TTC549 (cell line): ENCODE measurements around the gene WAS.
"Not testable (repeated sequence)": the region's sequence is repeated elsewhere in the genome, so short reads cannot be mapped to it uniquely, and the experiment has no call there.

Experiments
- FAIRE-seq: peaks from 2 replicates; lab custom pipeline; 2012; peaks lifted over from hg19 to GRCh38; lab: Jason Lieb, UNC

WAS gene

DNA sequence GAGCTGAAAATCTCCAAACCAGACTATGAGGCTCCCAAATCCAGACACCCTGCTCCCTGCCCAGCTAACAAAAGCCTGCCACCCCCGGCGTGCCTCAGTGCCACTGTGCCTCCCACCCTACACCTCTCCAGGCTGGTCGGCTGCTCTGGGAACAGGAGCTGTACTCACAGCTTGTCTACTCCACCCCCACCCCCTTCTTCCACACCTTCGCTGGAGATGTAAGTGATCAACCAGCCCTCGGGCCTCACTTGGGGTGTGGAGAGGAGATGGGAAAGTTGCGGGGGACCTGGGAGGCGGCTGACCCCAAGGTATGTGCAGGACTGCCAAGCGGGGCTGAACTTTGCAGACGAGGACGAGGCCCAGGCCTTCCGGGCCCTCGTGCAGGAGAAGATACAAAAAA is 1.8 kb downstream of the WAS start:
- FAIRE-seq, result no peak

DNA sequence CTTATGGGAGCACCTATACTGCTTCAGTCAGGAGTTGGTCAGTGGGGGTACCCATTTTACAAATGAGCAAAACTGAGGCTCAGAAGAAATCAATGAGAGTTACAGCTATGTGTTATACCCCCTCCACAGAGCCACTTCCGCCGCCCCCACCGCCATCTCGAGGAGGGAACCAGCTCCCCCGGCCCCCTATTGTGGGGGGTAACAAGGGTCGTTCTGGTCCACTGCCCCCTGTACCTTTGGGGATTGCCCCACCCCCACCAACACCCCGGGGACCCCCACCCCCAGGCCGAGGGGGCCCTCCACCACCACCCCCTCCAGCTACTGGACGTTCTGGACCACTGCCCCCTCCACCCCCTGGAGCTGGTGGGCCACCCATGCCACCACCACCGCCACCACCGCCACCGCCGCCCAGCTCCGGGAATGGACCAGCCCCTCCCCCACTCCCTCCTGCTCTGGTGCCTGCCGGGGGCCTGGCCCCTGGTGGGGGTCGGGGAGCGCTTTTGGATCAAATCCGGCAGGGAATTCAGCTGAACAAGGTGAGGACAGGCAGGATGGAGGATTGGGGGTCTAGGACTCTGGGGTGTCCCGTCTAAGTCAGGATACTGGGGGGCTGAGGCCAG is 5.0 kb downstream of the WAS start:
- FAIRE-seq, result no peak

DNA sequence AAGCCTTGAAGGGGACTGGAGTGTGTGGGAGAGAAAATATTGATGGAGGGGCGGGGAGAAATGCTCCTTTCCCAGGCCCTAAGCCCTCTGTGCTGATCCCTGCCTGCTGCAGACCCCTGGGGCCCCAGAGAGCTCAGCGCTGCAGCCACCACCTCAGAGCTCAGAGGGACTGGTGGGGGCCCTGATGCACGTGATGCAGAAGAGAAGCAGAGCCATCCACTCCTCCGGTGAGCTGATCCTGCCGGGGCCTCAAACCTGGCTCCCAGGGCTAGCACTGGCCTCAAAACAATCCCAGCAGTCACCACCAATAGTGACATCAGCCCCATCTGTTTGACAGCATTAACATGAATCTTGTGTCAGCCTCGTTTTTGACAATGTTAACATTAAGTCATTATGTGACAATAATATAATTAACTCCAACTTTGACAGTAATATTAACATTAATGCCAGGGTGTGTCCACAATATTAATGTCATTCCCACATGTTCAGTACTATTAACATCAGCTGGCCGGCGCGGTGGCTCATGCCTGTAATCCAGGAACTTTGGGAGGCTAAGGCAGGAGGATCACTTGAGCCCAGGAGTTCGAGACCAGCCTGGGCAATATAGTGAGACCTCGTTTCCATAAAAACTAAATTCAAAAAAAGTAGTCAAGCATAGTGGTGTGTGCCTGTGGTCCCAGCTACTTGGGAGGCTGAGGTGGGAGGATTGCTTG is 5.8 kb downstream of the WAS start:
- no peak for FAIRE-seq

DNA sequence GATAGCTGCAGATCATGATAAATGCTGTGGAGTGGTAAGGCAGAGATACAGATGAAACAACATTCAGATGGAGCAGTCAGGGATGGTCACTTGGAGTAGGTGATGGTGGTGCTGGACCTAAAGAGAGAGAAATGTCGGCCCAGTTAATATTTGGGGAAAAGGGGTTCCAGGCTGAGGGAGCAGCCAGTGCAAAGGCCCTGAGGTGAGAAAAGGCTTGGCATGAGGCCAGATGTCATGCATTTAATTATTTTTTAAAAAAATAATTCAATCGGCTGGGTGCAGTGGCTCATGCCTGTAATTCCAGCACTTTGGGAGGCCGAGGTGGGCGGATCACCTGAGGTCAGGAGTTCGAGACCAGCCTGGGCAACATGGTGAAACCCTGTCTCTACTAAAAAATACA is 8.1 kb downstream of the WAS start:
- not testable (repeated sequence) for FAIRE-seq

DNA sequence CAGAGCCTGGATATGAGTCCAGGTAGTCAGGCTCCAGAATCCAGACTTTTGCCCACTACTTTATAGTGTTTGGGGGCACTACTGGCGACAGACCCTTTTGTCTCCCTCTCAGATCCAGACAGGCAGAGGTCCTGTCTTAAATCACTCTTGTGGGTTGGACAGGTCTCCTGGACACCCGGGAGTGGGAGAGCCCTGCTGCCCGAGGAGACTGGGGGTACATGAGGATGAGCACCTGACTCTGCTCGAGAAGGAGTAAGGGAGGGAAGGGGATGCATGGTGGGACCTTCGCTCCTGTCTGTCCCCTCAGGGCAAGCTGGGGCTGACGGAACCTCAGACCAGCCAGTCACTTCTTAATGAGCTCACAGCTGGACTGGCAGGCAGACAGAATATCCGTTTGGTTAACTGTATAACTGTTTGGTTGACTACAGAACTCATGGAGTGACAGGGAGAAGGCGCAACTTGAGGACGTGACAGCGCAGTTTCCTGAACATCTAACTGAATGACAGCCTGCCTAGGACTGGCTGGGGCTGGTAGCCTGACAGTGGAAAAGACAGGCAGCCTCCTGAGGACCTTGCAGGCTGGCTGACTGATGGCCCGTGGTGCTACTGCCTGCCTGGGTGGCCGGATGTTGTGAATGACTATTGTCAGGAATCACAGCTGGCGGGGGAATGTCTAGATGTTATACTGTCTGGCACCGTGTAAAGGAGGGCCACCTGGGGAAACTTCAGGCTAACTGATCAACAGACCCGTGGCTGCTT is 11.4 kb downstream of the WAS start:
- FAIRE-seq, result no peak

DNA sequence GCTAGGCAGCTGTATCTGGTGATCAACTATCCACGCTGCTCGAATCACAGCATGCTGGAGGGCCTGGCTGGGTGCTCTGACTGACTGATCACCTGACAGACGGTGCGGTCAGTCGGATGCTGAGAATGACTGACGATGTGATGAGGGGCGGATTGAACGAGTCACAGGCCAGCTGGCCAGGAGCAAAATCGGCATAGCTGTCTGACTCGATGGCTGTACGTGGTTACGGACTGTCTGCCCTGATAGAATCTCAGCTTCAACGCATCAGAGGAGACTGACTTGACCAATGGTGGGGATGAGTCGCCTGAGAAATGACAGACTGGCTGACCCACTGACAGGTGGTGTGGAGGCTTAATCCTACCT is 11.9 kb downstream of the WAS start:
- FAIRE-seq, result no peak

DNA sequence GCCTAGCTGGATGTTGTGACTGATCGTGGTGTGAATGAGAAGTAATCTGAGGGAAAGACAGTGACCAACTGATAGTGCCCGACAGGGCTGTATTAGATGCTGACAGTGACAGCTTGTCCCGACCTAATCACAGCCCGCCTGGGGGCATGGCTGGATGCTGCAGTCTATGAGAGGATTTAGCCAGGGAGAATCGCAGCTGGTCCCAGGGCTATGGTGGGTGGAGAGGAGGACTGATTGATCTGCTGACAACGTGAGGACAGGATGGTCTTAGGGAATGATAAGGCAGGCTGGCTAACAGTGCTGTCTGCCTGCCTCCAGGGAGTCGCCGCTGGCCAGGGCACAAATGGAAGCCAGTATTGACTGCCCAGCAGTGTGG is 12.3 kb downstream of the WAS start:
- FAIRE-seq, result no peak

DNA sequence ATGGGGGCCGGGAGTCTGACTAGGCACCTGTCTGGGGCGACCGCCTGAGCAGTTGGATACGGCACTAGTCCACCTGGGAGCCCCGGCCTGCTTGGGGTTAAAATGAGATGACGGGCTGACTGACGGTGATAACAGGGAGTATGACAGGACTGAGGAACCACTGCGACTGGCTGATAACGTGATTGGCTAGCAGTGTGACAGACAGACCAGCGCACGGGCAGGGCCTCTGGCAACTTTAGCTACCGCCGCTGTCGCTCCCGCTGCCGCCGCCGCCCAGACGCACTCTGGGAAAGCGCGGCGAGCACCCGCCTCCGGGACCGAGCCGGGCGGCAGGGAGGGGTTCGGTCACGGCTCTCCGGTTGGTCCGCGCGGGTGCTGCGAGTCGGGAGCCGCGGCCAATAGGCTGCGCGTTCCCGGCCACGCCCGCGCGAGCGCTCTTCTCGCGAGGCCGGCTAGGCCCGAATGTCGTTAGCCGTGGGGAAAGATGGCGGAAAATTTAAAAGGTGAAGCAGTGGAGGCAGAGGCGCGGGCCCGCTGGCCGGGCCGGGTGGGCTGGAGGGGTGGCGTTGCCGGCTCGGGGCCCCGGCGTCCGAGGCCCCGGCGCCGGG is 12.8 kb downstream of the WAS start, which contains the start of gene SUV39H1:
TSS of gene SUV39H1 (plus strand) at position 434 of the 608 bp plus-strand sequence. CDS start at position 485, 51 bp downstream.
- FAIRE-seq, result no peak

DNA sequence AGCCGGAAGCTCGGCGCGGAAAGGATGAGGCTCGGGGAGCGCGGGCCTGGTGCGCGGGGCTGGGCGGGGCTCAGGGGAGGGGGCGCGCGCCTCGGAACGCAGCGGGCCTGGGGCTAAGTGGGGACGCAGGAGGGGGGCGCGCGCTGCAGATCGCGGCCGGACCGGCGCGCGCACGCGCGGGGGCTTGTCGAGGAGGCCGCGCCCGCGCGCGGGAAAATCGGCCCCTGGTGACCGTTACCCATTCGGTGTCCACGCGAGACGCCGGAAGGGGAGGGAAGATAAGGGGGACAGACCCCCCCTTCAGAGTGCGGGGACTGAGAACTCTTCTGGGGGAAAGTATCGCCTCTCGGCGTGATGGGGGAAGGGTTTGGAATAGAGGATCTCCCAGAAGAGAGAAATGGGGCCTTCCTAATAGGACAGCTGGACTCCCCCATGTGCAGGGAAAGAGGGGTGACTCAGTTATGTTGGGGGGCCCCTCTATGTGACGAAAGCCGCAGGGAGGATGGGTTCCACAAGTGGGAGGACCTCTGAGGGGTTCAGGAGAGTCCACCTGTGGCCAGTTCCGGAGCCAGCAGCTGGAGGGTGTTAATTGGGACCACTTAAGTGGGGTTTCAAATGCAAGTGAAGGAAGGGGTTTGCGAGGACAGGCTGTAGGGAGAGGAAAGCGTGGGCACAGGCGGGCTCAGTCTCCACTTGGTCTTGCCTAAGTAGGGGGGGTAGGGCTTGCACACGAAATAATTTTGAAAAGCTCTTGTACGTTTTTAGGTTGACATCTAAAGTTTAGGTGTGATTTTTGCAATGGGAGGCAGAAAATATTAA is 13.5 kb downstream of the WAS start:
- FAIRE-seq, result no peak

DNA sequence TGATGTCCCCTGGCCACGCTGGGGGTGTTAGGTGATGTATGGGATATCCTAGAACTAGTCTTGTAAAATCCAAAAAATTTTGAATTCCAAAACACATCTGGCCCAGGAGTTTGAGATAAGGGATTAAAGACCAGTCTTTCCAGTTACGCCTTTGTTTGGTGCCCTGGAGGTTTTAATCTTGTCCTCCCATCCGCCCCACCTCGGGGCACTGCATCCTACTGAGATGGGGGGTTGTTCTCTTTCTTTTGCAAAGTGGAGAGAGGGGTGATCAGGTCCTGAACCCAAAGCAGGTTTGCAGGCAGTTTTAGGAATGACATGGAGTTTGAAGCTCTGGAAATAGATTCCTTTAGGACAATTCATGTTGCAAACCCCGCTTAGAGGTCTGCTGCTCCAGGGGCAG is 14.7 kb downstream of the WAS start:
- no peak for FAIRE-seq

DNA sequence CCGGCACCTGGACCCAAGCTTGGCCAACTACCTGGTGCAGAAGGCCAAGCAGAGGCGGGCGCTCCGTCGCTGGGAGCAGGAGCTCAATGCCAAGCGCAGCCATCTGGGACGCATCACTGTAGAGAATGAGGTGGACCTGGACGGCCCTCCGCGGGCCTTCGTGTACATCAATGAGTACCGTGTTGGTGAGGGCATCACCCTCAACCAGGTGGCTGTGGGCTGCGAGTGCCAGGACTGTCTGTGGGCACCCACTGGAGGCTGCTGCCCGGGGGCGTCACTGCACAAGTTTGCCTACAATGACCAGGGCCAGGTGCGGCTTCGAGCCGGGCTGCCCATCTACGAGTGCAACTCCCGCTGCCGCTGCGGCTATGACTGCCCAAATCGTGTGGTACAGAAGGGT is 16.6 kb downstream of the WAS start:
- no peak for FAIRE-seq

DNA sequence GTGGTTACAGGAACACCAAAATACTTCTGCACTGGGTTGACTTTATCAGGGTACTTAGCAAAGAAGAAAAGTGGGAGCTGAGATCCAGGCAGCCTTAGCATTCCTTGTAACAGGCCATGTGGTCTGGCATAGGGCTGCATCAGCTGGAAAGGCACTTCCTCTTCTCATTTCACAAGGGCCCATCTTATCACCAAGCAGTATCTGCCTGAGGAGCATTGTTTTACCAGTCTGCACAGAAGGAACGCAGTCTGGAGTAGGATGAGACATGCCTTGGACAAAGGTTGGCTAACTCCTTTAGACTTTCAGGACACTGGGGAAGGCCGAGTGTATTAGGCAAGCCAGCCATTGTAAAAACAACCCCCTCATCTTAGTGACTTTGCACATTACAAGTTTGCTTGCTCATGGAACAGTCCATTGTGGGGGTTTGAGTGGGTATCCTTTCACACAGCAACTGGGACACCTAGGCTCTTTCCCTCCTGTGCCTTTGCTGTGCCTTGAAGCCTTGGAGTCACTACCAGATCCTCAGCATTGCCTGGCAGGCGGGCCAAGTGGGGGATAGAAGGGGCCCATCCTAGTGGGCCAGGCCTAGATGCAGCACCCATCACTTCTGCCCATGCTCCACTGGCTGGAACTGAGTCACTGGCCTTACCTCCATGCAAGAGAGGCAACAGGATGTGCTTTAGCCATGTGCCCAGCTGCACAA is 17.5 kb downstream of the WAS start:
- no peak for FAIRE-seq

DNA sequence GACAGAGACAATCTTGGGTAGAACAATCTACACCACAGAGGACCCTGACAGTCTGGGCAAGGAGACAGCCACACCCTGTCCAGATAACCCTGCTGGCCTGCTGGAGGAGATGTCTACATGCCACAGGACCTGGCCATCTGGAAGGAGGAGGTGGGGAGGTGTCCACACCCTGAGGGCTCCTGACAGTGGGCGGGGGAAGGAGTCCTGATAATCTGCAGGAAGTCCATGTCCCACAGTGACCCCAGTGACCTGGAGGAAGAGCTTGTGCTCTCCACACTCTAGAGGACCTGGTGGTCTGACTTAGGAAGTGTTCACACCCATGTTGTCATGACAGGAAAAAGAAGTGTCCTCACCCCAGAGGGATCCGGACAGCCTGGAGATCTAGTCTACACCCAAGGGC is 18.4 kb downstream of the WAS start:
- no peak for FAIRE-seq

DNA sequence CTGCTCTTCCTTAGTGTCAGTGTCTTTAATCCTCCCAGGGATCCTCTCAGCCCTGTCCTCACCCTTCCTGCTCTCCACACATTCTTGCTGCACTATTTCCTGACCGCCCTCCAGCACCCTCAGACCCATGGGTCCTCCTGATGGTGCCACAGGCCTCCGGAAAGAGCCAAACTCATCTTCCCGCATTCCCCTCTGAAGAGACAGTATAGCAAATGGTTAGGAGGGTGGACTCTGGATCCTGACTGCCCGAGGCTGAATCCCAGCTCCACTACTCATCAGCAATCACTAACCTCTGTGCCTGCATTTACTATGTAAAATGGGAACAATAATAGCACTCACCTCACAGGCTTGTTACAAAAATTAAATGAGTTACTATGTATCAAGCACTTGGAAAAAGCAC is 19.1 kb downstream of the WAS start:
- FAIRE-seq, result no peak

DNA sequence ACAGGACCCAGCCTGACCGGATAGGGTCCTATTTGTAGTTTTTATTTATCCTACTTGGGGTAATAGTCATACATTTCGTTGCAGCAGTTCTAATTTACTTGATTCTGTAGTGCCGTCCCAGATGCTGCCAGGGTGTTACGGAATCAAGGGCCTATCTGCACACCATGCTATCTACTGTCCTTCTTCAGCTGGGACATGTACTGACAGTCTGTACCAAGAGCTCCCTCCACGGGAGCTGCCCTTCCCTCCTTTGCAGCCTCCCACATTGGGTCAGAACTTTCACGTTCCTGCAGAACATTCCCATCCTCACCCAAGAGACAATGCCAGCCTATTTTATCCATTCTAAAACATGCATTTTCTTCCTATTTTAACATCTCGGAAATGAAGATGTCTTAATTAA is 19.6 kb downstream of the WAS start:
- FAIRE-seq, result no peak

DNA sequence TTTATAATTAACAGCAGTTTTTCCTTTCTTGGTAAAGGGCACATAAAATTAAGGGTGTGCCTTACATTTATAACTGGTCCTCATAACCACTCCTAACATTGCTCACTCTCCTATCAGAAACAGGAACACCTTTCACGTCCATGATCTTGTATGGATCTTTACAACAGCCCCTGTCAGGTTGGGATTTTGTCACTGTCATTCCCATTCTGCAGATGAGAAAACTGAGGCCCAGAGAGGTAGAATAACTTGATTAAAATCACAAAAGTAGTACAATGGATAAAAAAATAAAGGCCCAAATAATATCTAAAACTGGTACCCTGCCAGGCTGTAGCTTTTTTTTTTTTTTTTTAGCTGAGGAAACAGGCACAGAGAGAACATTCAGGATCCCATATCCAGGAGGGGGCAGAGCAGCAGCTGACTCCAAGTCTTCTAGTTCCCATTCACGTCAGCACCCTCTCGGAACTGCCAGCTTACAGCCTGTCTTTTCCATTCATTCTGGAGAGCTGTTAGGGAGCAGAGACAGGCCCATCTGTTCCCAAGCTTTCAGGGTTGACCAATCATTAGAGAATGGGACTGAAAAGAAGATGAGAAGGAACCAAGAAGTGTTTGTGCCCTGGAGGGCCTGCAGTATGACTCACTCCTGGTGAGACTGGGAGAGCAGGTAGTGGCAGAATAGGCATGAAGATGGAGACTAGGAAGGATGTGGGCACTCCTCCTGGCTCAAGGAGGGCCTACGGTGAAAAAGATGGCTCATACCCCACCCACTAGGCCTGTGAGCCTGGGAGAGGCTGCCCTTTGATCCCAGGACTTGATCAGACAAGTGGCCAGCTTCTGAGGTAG is 20.3 kb downstream of the WAS start:
- FAIRE-seq, result no peak

DNA sequence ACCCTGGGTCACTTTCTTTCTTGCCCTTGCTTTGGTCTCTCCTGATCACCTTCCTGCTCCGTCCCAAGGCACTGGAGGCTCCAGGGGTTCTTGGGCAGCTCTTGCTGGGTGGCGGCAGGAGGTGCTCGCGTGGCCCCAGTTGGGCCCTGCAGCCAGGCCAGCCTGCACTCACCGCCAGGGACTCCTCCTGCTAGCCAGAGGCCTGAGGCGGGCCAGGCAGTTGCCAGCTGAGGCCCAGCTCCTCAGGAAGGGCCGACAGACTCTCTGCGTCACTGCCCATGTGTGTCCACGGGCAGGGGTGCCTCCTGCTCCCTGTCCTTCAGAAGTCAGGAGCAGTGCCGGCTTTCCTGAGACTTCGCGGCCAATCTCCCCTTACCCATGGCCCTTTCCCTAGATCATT is 22.3 kb downstream of the WAS start:
- no peak for FAIRE-seq

DNA sequence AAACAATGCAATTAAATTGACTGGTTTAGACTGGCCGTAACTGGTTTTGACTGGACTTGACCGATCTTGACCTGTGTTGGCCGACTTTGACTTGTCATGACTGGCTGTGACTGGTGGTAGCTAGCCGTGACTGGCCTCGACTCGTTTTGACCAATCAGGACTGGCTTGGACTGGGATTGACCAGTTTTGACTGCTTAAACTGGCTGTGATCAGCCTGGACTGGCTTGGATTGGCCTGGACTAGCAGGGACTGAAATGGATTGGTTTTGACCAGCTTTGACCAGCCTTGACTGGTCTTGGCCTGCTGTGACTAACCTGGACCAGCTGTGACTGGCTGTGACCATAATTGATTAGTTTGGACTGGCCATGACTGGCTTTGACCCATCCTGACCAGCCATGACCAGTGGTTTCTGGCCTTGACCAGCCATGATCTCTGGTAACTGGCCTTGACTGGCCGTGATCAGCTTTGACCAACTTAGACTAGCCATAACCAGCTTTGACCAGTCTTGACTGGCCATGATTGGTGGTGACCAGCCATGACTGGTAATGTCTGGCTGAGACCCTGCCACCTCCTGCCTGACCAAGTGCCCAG is 26.0 kb downstream of the WAS start:
- FAIRE-seq, result no peak

DNA sequence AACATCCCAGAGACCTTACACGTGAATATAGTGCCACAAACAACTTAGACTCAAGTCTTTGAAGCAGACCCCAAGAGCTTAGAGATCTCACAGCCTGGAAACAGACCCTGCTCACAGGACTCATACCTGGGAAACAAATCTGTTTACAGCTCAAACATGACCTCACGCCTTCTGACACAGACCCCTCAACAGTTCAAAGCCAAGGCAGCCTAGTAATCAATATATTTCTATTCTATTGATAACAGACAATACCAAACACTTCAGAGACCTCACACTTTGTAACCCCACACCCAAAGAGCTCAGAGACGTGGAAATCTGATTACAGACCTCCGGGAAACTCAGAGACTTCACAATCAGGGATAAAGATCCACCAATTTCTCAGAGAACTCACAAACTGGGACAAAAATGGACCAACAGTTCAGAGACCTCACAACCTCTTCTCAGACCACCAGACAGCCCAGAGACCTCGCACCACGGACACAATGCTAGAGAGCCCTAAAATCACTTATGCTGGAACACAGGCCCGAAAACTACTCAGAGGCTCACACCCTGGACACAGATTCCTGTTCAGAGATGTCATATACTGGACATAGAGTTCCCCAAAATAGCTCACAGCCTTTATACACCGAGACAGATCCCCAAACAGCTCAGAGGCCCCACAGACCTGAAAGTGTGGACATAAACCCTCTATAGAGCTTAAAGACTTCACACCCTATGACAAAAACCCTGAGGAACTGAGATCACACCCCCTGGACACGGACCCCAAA is 27.7 kb downstream of the WAS start:
- FAIRE-seq, result no peak
